B cell (primary cell): ENCODE data around the gene HES2. TPM values are rescaled to one million over a fixed set of nuclear protein-coding genes. Genes with fewer than 3 reads are reported as not detected.

Experiments used
- ATAC-seq: fragments of 200-7000 bp; cut with Tn5 transposase; one replicate; pipeline ENCODE4 v1.10.0; 2021; ENCODE audit warnings: low read depth, mild to moderate bottlenecking, moderate number of reproducible peaks, moderate library complexity
- CTCF ChIA-PET: fragments of 350-600 bp; sonication (Branson Sonifier 250); formaldehyde crosslinking; loops from one replicate; lab custom pipeline; 2021; ENCODE audit warnings: antibody characterized with exemption, inconsistent platforms; lab: Charles Lee
- POLR2A ChIA-PET: fragments of 350-600 bp; sonication (Branson Sonifier 250); formaldehyde crosslinking; loops from one replicate; lab custom pipeline; 2021; ENCODE audit warnings: antibody characterized with exemption; lab: Charles Lee
- DNase-seq: peaks from one replicate; pipeline ENCODE4 v3.0.0; 2013
- H2AFZ ChIP-seq: 2 replicates; pipeline ENCODE4 v1.6.1; 2012; ENCODE audit warnings: mild to moderate bottlenecking, low read depth, low read length; ENCODE audit not compliant: insufficient read depth, poor library complexity, severe bottlenecking
- H3K27ac ChIP-seq, 2 donors: 1 replicate in 1 of 2; 2 replicates in 1 of 2; pipeline ENCODE4 v1.5.1; 2012 to 2013; ENCODE audit warnings: low read length in 2 of 2, mild to moderate bottlenecking in 2 of 2, moderate library complexity in 1 of 2
- H3K27me3 ChIP-seq, 4 experiments: fragments of 200-600 bp in 1 of 4; sonication (generic) in 1 of 4; replicated peaks in 1 of 4; 1 replicate in 2 of 4; 2 replicates in 2 of 4; pipeline versions ENCODE4 v1.6.1 to v1.7.0; 2013 to 2016; ENCODE audit warnings: low read length in 3 of 4, mild to moderate bottlenecking in 2 of 4, mixed read lengths in 1 of 4, moderate library complexity in 1 of 4; ENCODE audit not compliant: insufficient read depth in 4 of 4, control insufficient read depth in 3 of 4; ENCODE audit errors: control extremely low read depth in 1 of 4
- H3K36me3 ChIP-seq, 2 experiments: replicated peaks in 1 of 2; 1 replicate in 1 of 2; 2 replicates in 1 of 2; pipeline versions ENCODE4 v1.6.1 to v1.7.1; 2013; ENCODE audit warnings: low read length in 1 of 2; ENCODE audit not compliant: insufficient read depth in 2 of 2, control insufficient read depth in 1 of 2; ENCODE audit errors: control extremely low read depth in 1 of 2, extremely low read depth in 1 of 2
- H3K4me1 ChIP-seq, 2 donors: fragments of 200-600 bp in 1 of 2; sonication (generic) in 1 of 2; 1 replicate in 1 of 2; 2 replicates in 1 of 2; pipeline versions ENCODE4 v1.5.1 to v1.6.1; 2013 to 2017; ENCODE audit warnings: low read length in 2 of 2; ENCODE audit not compliant: control insufficient read depth in 2 of 2, insufficient read depth in 2 of 2
- H3K4me2 ChIP-seq: replicated peaks from 2 replicates; pipeline ENCODE3; 2012; ENCODE audit warnings: mild to moderate bottlenecking, low read depth, low read length; ENCODE audit not compliant: poor library complexity, severe bottlenecking
- H3K4me3 ChIP-seq, 5 experiments: fragments of 200-600 bp in 1 of 5; sonication (generic) in 1 of 5; 1 replicate in 3 of 5; 2 replicates in 2 of 5; pipeline versions ENCODE4 v1.5.1 to v1.7.0; 2011 to 2016; ENCODE audit warnings: low read length in 4 of 5, mild to moderate bottlenecking in 4 of 5, low read depth in 2 of 5, control low read depth in 1 of 5, moderate library complexity in 1 of 5; ENCODE audit not compliant: insufficient read depth in 1 of 5; ENCODE audit errors: control extremely low read depth in 1 of 5, extremely low read depth in 1 of 5
- H3K79me2 ChIP-seq: fragments of 200-600 bp; sonication (generic); one replicate; pipeline ENCODE4 v1.6.0; 2016; ENCODE audit warnings: low read length; ENCODE audit not compliant: control insufficient read depth, insufficient read depth
- H3K9ac ChIP-seq: fragments of 200-600 bp; sonication (generic); 2 replicates; pipeline ENCODE4 v1.6.1; 2017; ENCODE audit warnings: mild to moderate bottlenecking, low read length, moderate library complexity
- H3K9me3 ChIP-seq, 3 donors: one replicate each; pipeline versions ENCODE4 v1.6.1 to v1.7.1; 2013; ENCODE audit warnings: low read length in 2 of 3; ENCODE audit not compliant: control insufficient read depth in 2 of 3, insufficient read depth in 1 of 3; ENCODE audit errors: control extremely low read depth in 1 of 3
- H4K20me1 ChIP-seq: 2 replicates; pipeline ENCODE4 v1.6.0; 2012; ENCODE audit warnings: mild to moderate bottlenecking, low read length; ENCODE audit not compliant: insufficient read depth, control insufficient read depth, poor library complexity, severe bottlenecking
- H3K27ac Mint-ChIP-seq: one replicate; pipeline ENCODE4 v1.8.0; 2021; ENCODE audit warnings: mixed read lengths
- H3K27me3 Mint-ChIP-seq: one replicate; pipeline ENCODE4 v1.8.0; 2021; ENCODE audit warnings: mixed read lengths
- H3K4me1 Mint-ChIP-seq: one replicate; pipeline ENCODE4 v1.8.0; 2021; ENCODE audit warnings: mixed read lengths
- H3K4me3 Mint-ChIP-seq: one replicate; pipeline ENCODE4 v1.8.0; 2021; ENCODE audit warnings: mixed read lengths
- H3K9me3 Mint-ChIP-seq: one replicate; pipeline ENCODE4 v1.8.0; 2022; ENCODE audit warnings: mixed read lengths; ENCODE audit not compliant: insufficient read depth
- EZH2 ChIP-seq: IDR thresholded peaks from 2 replicates; pipeline ENCODE4 v1.6.1; 2012; ENCODE audit warnings: borderline replicate concordance, low read depth, mild to moderate bottlenecking, moderate library complexity, low read length; ENCODE audit not compliant: insufficient read depth, poor library complexity, severe bottlenecking
- WGBS: methylation state at CpG from one replicate; pipeline ENCODE4 v1.1.5; 2013; ENCODE audit warnings: missing lambda C conversion rate; ENCODE audit not compliant: insufficient coverage; 5-methylcytosine and 5-hydroxymethylcytosine counted together
- intact Hi-C: fragments of 100-400 bp; cut with micrococcal nuclease; formaldehyde crosslinking; loops from one replicate; pipeline ENCODE4 v1.10.0; 2022
- polyA plus RNA-seq: library from polyadenylated mRNA; depleted of rRNA; stranded (reverse); fragments of >200 nt; gene quantifications from 2 replicates; pipeline ENCODE4 v1.2.3, GENCODE V29; 2012
- total RNA-seq, 2 donors: library from RNA; stranded (reverse); fragments of 120-200 nt in 1 of 2; gene quantifications; 1 replicate in 1 of 2; 2 replicates in 1 of 2; pipeline versions ENCODE4 v1.2.3 to v1.2.4, GENCODE V29; 2013 to 2022
- TF ChIP-seq, protein P1 (sequence below): fragments of 200-600 bp; IDR thresholded peaks from one replicate; pipeline ENCODE4 v1.8.0; 2022; ENCODE audit warnings: antibody characterized with exemption, mild to moderate bottlenecking

Gene HES2
- total and polyA plus RNA-seq, 2 donors (not counting 1 experiment from before 2014, with no cell fraction given), result not detected

DNA sequence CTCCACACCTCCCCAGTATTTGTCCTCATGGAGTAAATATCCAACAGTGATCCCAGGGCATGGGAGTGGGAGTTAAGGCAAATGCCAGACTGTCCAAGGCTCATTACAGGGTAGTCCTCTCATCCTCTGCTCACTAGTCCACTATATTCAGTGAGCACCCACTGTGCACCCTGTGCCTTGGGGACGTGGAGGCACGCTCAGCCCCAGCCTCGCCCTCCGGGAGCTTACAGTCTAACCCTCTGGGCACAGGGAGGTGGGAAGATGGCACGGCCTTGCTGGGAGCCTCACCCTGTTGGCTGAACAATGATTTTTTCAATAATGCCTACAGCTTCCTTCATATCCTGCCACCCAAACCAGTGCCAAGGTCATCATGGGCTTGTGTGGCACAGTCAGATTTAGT, 2.8 kb downstream of the HES2 start:
- Histone ChIP-seq H3K27me3 (peaks cover 0 to 62% (median 26%) of the 10 kb centered on the region in 4 experiments), H3K4me1 (peaks cover 12 to 22% of the 10 kb centered on the region in 2 donors), H3K79me2 (no peaks in the 10 kb centered on the region), H3K9ac (no peak overlapping the region), H3K4me2 (no peak overlapping the region), H2AFZ (no peak overlapping the region), H3K4me3 (no peak overlapping the region), H3K9me3 (no peaks in the 10 kb centered on the region), H3K36me3 (no peaks in the 10 kb centered on the region), H3K27ac (no peak overlapping the region), H4K20me1 (no peaks in the 10 kb centered on the region)
- peaks cover 6% of the 10 kb centered on the region for H3K4me1 Mint-ChIP-seq
- POLR2A ChIA-PET, result interaction anchor here (0.6 kb wide), 1 partner anchor 15 kb away, joined by 9 read pairs; no protein-coding TSS in a partner anchor
- WGBS, result 86% methylated on average over 5 of the region's 5 CpGs
- DNase-seq, result no peak
- H3K27ac Mint-ChIP-seq, result no peak overlapping the region
- CTCF ChIA-PET, result no interaction called here
- H3K4me3 Mint-ChIP-seq, result no peak overlapping the region
- H3K9me3 Mint-ChIP-seq, result no peaks in the 10 kb centered on the region
- ATAC-seq, result no peak
- peaks cover 50% of the 10 kb centered on the region for H3K27me3 Mint-ChIP-seq
- intact Hi-C loops, result no loop called here
- TF ChIP-seq, protein P1, sequence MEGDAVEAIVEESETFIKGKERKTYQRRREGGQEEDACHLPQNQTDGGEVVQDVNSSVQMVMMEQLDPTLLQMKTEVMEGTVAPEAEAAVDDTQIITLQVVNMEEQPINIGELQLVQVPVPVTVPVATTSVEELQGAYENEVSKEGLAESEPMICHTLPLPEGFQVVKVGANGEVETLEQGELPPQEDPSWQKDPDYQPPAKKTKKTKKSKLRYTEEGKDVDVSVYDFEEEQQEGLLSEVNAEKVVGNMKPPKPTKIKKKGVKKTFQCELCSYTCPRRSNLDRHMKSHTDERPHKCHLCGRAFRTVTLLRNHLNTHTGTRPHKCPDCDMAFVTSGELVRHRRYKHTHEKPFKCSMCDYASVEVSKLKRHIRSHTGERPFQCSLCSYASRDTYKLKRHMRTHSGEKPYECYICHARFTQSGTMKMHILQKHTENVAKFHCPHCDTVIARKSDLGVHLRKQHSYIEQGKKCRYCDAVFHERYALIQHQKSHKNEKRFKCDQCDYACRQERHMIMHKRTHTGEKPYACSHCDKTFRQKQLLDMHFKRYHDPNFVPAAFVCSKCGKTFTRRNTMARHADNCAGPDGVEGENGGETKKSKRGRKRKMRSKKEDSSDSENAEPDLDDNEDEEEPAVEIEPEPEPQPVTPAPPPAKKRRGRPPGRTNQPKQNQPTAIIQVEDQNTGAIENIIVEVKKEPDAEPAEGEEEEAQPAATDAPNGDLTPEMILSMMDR, result no peak
- TF ChIP-seq EZH2, result no peak

- intact Hi-C loops, result no loop called here
- CTCF ChIA-PET, result interaction anchor here (0.6 kb wide), 1 partner anchor 44 kb away, joined by 8 read pairs; no protein-coding TSS in a partner anchor
- Mint-ChIP-seq H3K4me3 (no peak overlapping the region), H3K27me3 (peaks cover 47% of the 10 kb centered on the region), H3K9me3 (no peaks in the 10 kb centered on the region), H3K27ac (no peak overlapping the region), H3K4me1 (peaks cover 6% of the 10 kb centered on the region)
- no peak for TF ChIP-seq EZH2
- TF ChIP-seq, protein P1, result no peak
- DNase-seq (no peak), ATAC-seq (no peak)
- Histone ChIP-seq H3K4me3 (no peak overlapping the region), H3K9ac (no peak overlapping the region), H3K4me2 (no peak overlapping the region), H3K79me2 (no peaks in the 10 kb centered on the region), H3K27me3 (peaks cover 0 to 56% (median 23%) of the 10 kb centered on the region in 4 experiments), H3K36me3 (no peaks in the 10 kb centered on the region), H4K20me1 (no peaks in the 10 kb centered on the region), H3K27ac (no peak overlapping the region), H3K4me1 (peaks cover 12 to 22% of the 10 kb centered on the region in 2 donors), H2AFZ (no peak overlapping the region), H3K9me3 (no peaks in the 10 kb centered on the region)
- 80% methylated on average over 5 of the region's 8 CpGs for WGBS
- POLR2A ChIA-PET, result interaction anchor here (0.6 kb wide), 1 partner anchor 15 kb away, joined by 9 read pairs; no protein-coding TSS in a partner anchor
These were observed 3.4 kb downstream of the HES2 start for GRCh38 chr1:6416295-6416656.
